GM18868 (cell line): ENCODE data around the gene WRAP73.

Source experiments
- ATAC-seq: cut with Tn5 transposase; IDR thresholded peaks from one replicate; pipeline ENCODE4 v1.9.1; 2021; ENCODE audit warnings: mild to moderate bottlenecking, moderate library complexity; ENCODE audit not compliant: unreplicated experiment

Gene WRAP73

DNA sequence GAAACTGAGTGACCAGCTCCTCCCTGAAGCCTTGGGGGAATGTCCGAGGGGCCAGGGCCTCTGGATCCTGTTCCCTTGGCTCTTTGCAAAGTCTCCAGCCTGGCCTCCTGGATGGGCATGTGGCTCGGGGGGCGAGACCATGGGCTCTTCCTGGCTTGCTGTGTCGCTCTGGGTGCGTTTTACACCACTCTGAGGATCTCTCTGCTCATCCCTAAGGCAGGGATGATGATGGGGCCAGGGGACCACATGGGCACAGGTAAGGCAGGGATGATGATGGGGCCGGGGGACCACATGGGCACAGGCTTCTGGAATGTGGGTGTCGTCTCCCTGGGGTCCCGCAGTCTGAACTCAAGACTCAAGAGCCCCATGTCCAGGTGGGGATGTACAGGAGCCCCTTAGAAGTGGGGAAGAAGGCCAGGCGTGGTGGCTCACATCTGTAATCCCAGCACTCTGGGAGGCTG is 20.1 kb upstream of the WRAP73 start:
- no peak for ATAC-seq

- no peak for ATAC-seq
These were observed 19.5 kb upstream of the WRAP73 start for GRCh38 chr1:3669421-3669821.

- no peak for ATAC-seq
These were observed 18.8 kb upstream of the WRAP73 start for GRCh38 chr1:3668585-3669300.

GRCh38 chr1:3668148-3668547 is 18.2 kb upstream of the WRAP73 start:
- ATAC-seq: no peak

- ATAC-seq: no peak
These were observed 14.9 kb upstream of the WRAP73 start for GRCh38 chr1:3664700-3665375.

DNA sequence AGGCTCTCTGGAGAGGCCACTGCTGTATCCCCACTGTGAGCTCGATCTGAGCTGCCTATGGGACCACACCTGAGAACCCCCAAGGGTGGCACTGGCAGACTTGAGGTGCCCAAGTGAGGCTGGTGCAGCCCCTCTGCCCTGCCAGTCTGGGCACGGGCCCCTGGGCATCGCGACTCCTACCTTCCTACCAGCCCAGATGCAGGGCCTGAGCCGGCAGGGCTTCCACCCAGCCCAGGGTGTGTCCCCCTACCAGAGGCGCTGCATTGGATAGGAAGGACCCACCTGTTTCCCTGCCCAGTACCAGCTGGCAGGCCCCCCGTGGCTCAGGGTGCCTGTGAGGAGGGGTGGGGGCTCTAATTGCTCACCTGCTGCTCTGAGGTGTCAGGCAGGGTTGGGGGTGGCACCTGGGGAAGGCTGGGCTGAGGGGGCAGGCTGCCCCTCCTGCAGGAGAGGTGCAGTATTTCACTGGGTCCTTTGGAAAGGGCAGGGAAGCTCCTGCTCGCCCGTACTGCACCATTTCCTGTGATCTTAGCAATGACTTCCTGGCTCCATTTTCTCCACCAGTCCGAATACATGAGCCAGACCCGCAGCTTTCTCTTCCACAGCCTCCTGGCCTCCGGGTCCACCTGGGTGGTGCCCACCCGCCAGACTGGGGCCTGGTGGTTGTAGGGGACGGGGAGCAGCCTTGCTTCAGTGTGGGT is 14.2 kb upstream of the WRAP73 start:
- no peak for ATAC-seq

DNA sequence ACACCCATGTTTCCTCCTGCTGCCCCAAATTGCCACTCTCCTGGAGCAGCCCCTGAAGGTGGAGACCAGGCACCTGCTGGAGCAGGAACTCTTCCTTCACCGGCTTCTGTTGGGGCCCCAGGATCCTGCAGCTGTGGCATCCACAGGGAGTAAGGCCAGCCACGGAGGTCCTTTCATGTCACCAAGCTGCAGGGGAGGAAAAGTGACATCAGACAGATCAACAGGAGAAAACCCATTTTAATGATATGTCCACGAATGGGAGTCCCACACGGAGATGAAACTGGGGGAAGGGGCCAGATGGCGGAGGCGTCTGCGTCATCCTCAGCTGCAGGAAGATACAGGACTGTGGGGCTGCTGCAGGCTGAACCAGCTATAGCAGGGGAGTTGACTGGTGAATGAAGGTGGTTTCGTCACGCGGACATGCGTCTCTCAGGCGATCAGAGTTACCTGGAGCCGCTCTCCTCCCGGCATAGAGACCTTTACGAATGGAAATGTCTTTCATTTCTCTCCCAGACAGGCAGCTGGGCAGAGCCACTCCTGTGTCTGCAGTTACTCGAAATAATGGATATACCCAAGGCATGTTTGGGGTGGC is 12.3 kb upstream of the WRAP73 start:
- ATAC-seq: no peak

DNA sequence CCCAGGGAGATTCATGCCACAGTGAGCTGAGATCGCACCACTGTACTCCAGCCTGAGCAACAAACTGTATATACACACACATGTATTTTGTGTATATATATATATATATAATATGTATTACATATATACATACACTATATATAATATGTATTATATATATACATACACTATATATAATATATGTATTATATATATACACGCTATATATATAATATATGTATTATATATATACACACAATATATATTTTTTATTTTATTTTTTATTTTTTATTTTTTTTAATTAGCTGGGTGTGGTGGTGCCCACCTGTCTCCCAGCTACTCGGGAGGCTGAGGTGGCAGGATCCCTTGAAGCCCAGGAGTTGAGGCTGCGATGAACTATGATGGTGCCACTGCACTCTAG is 11.7 kb upstream of the WRAP73 start:
- no peak for ATAC-seq

DNA sequence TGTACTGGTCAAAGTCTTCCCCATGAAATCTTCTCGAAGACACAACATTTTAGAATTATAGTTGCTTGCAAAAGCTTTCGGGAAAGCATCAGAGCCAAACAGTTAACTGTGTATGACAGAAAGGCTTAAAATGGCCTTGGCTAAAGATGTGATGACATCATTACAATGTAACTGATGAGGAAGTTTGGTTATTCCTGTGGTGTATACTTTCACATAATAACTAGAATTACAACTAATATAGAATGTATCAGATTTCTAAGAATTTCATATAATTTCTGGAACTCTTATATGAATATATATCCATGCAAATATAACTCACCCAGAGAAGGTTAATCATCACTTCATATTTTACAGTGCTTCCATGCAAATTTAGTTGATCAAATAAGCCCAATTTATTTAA is 10.8 kb upstream of the WRAP73 start:
- no peak for ATAC-seq

- ATAC-seq: no peak
These were observed 9.2 kb upstream of the WRAP73 start for GRCh38 chr1:3659093-3659492.

- no peak for ATAC-seq
These were observed 8.3 kb upstream of the WRAP73 start for GRCh38 chr1:3658231-3658615.

- no peak for ATAC-seq
These were observed 7.8 kb upstream of the WRAP73 start for GRCh38 chr1:3657578-3658230.

DNA sequence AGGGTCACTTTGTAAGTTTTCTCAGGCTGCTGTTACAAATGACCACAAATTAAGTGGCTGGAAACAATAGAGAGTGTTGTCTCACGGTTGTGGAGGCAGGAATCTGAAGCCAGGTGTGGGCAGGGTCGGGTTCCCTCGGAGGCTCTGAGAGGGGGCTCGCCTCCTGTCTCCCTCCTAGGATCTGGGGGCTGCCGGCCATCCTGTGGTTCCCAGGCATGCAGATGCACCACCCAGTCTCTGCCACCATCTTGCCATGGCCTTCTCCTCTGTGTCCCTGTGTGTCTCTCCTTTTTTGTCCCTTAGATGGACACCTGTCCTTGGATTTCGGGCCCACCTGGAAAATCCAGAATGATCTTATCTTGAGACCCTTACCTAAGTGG is 7.2 kb upstream of the WRAP73 start:
- ATAC-seq: no peak

- ATAC-seq: peak; percentile 73
These were observed 6.7 kb upstream of the WRAP73 start for GRCh38 chr1:3656450-3657095.

DNA sequence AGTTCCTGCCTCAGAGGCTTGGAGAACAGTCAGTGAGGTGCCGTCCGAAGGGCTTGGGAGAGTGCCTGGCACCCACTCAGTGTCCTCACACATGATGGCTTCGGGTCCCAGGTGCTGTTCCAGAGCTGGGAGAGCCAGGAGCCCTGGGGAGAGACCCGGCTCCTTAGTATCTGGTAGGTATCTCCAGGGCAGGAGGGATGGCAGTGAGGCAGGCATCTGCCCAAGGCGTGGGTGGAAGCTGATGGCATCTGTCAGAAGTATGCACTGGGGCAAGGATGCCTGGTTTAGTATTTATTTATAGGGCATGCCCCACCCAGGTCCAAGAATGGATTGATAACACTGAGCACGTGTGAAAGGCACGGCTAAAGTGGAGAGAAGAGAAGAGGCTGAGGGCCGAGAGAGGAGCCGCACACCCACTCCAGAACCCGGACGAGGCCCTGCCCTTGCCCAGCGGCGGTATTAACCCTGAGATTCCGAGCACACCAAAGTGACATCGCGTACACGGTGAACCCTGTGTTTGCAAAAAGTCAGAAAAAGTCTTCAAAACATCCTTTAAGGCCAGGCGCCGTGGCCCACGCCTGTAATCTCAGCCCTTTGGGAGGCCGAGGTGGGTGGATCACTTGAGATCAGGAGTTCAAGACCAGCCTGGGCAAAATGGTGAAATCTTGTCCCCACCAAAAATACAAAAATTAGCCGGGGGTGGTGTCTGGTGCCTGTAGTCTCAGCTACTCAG is 4.8 kb upstream of the WRAP73 start:
- ATAC-seq: no peak

DNA sequence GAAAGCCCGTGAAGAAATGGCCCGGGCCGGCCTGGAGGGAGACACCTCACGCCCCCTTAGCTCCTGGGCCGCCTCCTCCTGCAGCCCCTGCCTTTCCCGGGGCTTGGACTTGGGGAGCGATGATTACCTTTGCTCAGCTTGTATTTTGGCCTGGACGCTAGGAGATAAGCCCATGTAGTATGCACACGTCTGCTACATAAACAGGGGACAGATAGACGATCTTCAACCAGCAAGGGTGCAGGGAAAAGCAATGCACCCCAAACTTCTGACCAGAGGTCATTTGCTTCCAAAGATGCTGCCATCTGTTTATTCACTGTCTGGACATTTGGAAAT is 3.3 kb upstream of the WRAP73 start:
- ATAC-seq: no peak

GRCh38 chr1:3652548-3653285 is 2.8 kb upstream of the WRAP73 start:
- no peak for ATAC-seq

DNA sequence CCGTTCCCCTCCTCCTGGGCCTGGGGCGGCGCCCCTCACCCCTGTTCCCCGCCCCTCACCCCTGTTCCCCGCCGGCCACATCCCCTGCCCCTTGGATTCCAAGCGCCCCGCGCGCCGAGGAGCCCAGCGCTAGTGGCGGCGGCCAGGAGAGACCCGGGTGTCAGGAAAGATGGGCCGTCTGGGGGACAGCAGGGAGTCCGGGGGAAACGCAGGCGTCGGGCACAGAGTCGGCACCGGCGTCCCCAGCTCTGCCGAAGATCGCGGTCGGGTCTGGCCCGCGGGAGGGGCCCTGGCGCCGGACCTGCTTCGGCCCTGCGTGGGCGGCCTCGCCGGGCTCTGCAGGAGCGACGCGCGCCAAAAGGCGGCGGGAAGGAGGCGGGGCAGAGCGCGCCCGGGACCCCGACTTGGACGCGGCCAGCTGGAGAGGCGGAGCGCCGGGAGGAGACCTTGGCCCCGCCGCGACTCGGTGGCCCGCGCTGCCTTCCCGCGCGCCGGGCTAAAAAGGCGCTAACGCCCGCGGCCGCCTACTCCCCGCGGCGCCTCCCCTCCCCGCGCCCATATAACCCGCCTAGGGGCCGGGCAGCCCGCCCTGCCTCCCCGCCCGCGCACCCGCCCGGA is 2.1 kb upstream of the WRAP73 start, which contains the start of gene TP73:
TP73 (plus strand) TSS at position 587 of the 618 bp plus-strand sequence. CDS start 29,850 bp downstream, outside the sequence.
- ATAC-seq: peak; percentile 24
